ENCODE data around the gene PRDM16.

DNA sequence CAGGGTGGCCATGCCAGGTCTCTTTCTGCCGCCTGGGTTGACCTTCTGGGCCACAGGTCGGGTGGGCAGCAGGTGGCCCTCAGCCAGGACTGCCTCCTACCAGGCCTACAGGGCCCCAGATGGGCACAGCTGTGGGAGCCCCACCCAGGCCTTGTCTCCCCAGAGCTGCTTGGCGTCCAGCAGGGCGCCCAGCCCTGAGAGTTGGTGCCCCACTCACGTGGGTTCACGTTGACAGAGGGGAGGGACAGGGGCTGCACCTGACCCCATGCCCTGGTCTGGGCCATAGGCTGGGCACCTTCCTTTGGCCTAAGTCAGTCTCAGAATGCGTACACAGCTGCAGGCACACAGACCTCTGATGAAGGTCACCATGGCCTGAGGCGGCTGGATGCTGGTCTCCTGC lies 16.7 kb downstream of the PRDM16 start:
- no peak for TF ChIP-seq YY1 (IDR thresholded peaks at IDR 0.05; ENCODE audit: insufficient read depth, insufficient read length)
- TF ChIP-seq SUZ12 (IDR thresholded peaks at IDR 0.05; ENCODE audit: extremely low read depth, insufficient read depth, insufficient read length) = no peak
- TF ChIP-seq ZNF274 (IDR thresholded peaks at IDR 0.05; ENCODE audit: low read depth, low read length) = no peak
